HAP-1 (cell line): ENCODE data around the gene BNC2.

Experiments
- DNase-seq, 2 experiments: peaks; one replicate each; pipeline ENCODE4 v3.0.0-alpha.2; 2016 to 2020; ENCODE audit warnings: low spot score in 2 of 2
- H3K27me3 ChIP-seq: fragments of 250-450 bp; sonication (Bioruptor Pico); 2 replicates; pipeline ENCODE4 v1.5.1; 2020; ENCODE audit warnings: low read depth, mild to moderate bottlenecking, moderate library complexity
- H3K36me3 ChIP-seq: fragments of 250-450 bp; sonication (Bioruptor Pico); replicated peaks from 2 replicates; pipeline ENCODE4 v1.5.1; 2020; ENCODE audit warnings: mild to moderate bottlenecking
- H3K4me1 ChIP-seq: fragments of 250-450 bp; sonication (Bioruptor Pico); 2 replicates; pipeline ENCODE4 v1.5.1; 2020; ENCODE audit warnings: mild to moderate bottlenecking
- H3K4me3 ChIP-seq: fragments of 250-450 bp; sonication (Bioruptor Pico); 2 replicates; pipeline ENCODE4 v1.5.1; 2020; ENCODE audit warnings: mild to moderate bottlenecking, moderate library complexity
- H3K9me3 ChIP-seq: fragments of 250-450 bp; sonication (Bioruptor Pico); 2 replicates; pipeline ENCODE4 v1.5.1; 2020; ENCODE audit warnings: mild to moderate bottlenecking, moderate library complexity
- in situ Hi-C: fragments of 300-500 bp; cut with MboI; formaldehyde crosslinking; loops from 3 replicates; pipeline ENCODE4 v1.14.3; 2020; ENCODE audit warnings: low sequenced_read_pairs, inconsistent platforms, mixed read lengths

BNC2 gene

GRCh38 chr9:16532681-16533450 lies 337.6 kb downstream of the BNC2 start:
- Histone ChIP-seq H3K27me3 (no peaks in the 10 kb centered on the region), H3K9me3 (no peaks in the 10 kb centered on the region), H3K4me3 (no peak overlapping the region), H3K36me3 (no peaks in the 10 kb centered on the region), H3K4me1 (no peaks in the 10 kb centered on the region)
- in situ Hi-C loops = no loop called here
- DNase-seq = no peak

- DNase-seq = no peak
- no peaks in the 10 kb centered on the region for H3K27me3 ChIP-seq
- in situ Hi-C loops = no loop called here
These were observed 338.2 kb downstream of the BNC2 start for GRCh38 chr9:16532272-16532671.

GRCh38 chr9:16530669-16531642 lies 339.5 kb downstream of the BNC2 start:
- no peaks in the 10 kb centered on the region for H3K36me3 ChIP-seq
- no peaks in the 10 kb centered on the region for H3K9me3 ChIP-seq
- in situ Hi-C loops = no loop called here
- no peak for DNase-seq
- H3K27me3 ChIP-seq = no peaks in the 10 kb centered on the region
- no peaks in the 10 kb centered on the region for H3K4me1 ChIP-seq
- no peak overlapping the region for H3K4me3 ChIP-seq

More at GRCh38 chr9:16532272-16532671, 338.2 kb downstream of the BNC2 start:
- H3K36me3 ChIP-seq = no peaks in the 10 kb centered on the region
- H3K4me3 ChIP-seq = no peak overlapping the region
- no peaks in the 10 kb centered on the region for H3K4me1 ChIP-seq
- no peaks in the 10 kb centered on the region for H3K9me3 ChIP-seq

- Histone ChIP-seq H3K27me3 (no peaks in the 10 kb centered on the region), H3K4me1 (no peaks in the 10 kb centered on the region), H3K4me3 (no peak overlapping the region), H3K36me3 (no peaks in the 10 kb centered on the region), H3K9me3 (no peaks in the 10 kb centered on the region)
- in situ Hi-C loops = no loop called here
- no peak for DNase-seq
These were observed 342.9 kb downstream of the BNC2 start for GRCh38 chr9:16527573-16527972.

GRCh38 chr9:16526380-16526779 lies 344.1 kb downstream of the BNC2 start:
- no peak overlapping the region for H3K4me3 ChIP-seq
- no peak for DNase-seq
- in situ Hi-C loops = no loop called here
- no peaks in the 10 kb centered on the region for H3K36me3 ChIP-seq
- H3K27me3 ChIP-seq = no peaks in the 10 kb centered on the region
- peaks cover 5% of the 10 kb centered on the region; the same call in 1 of the 2 replicates for H3K4me1 ChIP-seq
- H3K9me3 ChIP-seq = no peaks in the 10 kb centered on the region

GRCh38 chr9:16524823-16525222 lies 345.6 kb downstream of the BNC2 start:
- H3K36me3 ChIP-seq = no peaks in the 10 kb centered on the region
- DNase-seq = no peak
- no peak overlapping the region for H3K4me3 ChIP-seq
- no peaks in the 10 kb centered on the region for H3K27me3 ChIP-seq
- in situ Hi-C loops = no loop called here
- no peaks in the 10 kb centered on the region for H3K9me3 ChIP-seq
- peaks cover 5% of the 10 kb centered on the region; the same call in 1 of the 2 replicates for H3K4me1 ChIP-seq

GRCh38 chr9:16524078-16524477 lies 346.4 kb downstream of the BNC2 start:
- Histone ChIP-seq H3K4me1 (peaks cover 8% of the 10 kb centered on the region), H3K9me3 (no peaks in the 10 kb centered on the region), H3K27me3 (no peaks in the 10 kb centered on the region), H3K4me3 (no peak overlapping the region), H3K36me3 (no peaks in the 10 kb centered on the region)
- no peak for DNase-seq
- in situ Hi-C loops = no loop called here

- no peaks in the 10 kb centered on the region for H3K9me3 ChIP-seq
- no peaks in the 10 kb centered on the region for H3K27me3 ChIP-seq
- DNase-seq = peak in 1 of 2 experiments; percentile 25
- in situ Hi-C loops = no loop called here
- H3K4me3 ChIP-seq = no peak overlapping the region
- peaks cover 14% of the 10 kb centered on the region for H3K4me1 ChIP-seq
- no peaks in the 10 kb centered on the region for H3K36me3 ChIP-seq
These were observed 348.5 kb downstream of the BNC2 start for GRCh38 chr9:16521868-16522411.

- peak; percentile 52 to 64 for DNase-seq
- in situ Hi-C loops = no loop called here
- no peaks in the 10 kb centered on the region for H3K9me3 ChIP-seq
- peaks cover 28% of the 10 kb centered on the region for H3K4me1 ChIP-seq
- H3K36me3 ChIP-seq = no peaks in the 10 kb centered on the region
- no peaks in the 10 kb centered on the region for H3K27me3 ChIP-seq
- H3K4me3 ChIP-seq = no peak overlapping the region
These were observed 351.5 kb downstream of the BNC2 start for GRCh38 chr9:16519001-16519400.

GRCh38 chr9:16516891-16517290 lies 353.6 kb downstream of the BNC2 start:
- no peaks in the 10 kb centered on the region for H3K9me3 ChIP-seq
- H3K4me1 ChIP-seq = peaks cover 28% of the 10 kb centered on the region
- H3K27me3 ChIP-seq = no peaks in the 10 kb centered on the region
- in situ Hi-C loops = no loop called here
- DNase-seq = no peak
- H3K36me3 ChIP-seq = no peaks in the 10 kb centered on the region
- H3K4me3 ChIP-seq = no peak overlapping the region

GRCh38 chr9:16515879-16516301 lies 354.6 kb downstream of the BNC2 start:
- Histone ChIP-seq H3K4me1 (peaks cover 28% of the 10 kb centered on the region), H3K9me3 (no peaks in the 10 kb centered on the region), H3K27me3 (no peaks in the 10 kb centered on the region), H3K4me3 (no peak overlapping the region), H3K36me3 (no peaks in the 10 kb centered on the region)
- in situ Hi-C loops = no loop called here
- peak in 1 of 2 experiments; percentile 54 for DNase-seq

GRCh38 chr9:16515207-16515606 lies 355.3 kb downstream of the BNC2 start:
- H3K4me3 ChIP-seq = no peak overlapping the region

GRCh38 chr9:16514131-16514530 lies 356.3 kb downstream of the BNC2 start:
- in situ Hi-C loops = no loop called here
- peak; percentile 52 to 61 for DNase-seq
- H3K4me3 ChIP-seq = no peak overlapping the region
- peaks cover 26% of the 10 kb centered on the region for H3K4me1 ChIP-seq
- H3K9me3 ChIP-seq = no peaks in the 10 kb centered on the region
- H3K27me3 ChIP-seq = no peaks in the 10 kb centered on the region
- H3K36me3 ChIP-seq = no peaks in the 10 kb centered on the region

More at GRCh38 chr9:16515207-16515606, 355.3 kb downstream of the BNC2 start:
- H3K36me3 ChIP-seq = no peaks in the 10 kb centered on the region
- peaks cover 28% of the 10 kb centered on the region for H3K4me1 ChIP-seq
- no peaks in the 10 kb centered on the region for H3K27me3 ChIP-seq
- in situ Hi-C loops = no loop called here
- no peaks in the 10 kb centered on the region for H3K9me3 ChIP-seq
- DNase-seq = peak in 1 of 2 experiments; percentile 12
